ENCODE results near the gene TAF4B.
"Not testable (repeated sequence)": the region's sequence is repeated elsewhere in the genome, so short reads cannot be mapped to it uniquely, and the experiment has no call there.

The TAF4B gene

GRCh38 chr18:26196605-26197004, 29.6 kb upstream of the TAF4B start:
- Histone ChIP-seq H3K79me2 (ENCODE audit: insufficient read depth, low read length) (no peaks in the 10 kb centered on the region), H3K27me3 (ENCODE audit: low read length) (no peaks in the 10 kb centered on the region), H3K4me3 (ENCODE audit: insufficient read depth, low read length, poor library complexity, severe bottlenecking) (no peak overlapping the region), H3K36me3 (ENCODE audit: low read length) (no peaks in the 10 kb centered on the region; the same call in 1 of the 2 replicates), H3F3A (ENCODE audit: insufficient read depth) (peaks cover 16% of the 10 kb centered on the region), H4K20me1 (ENCODE audit: low read depth, low read length) (no peaks in the 10 kb centered on the region), H3K9me2 (replicated peaks; ENCODE audit: insufficient read depth, low read length) (no peaks in the 10 kb centered on the region), H3K9ac (ENCODE audit: low read length) (no peak overlapping the region), H3K27ac (ENCODE audit: low read depth, low read length) (no peak overlapping the region), H2AFZ (ENCODE audit: low read depth, low read length, severe bottlenecking) (no peak overlapping the region), H3K9me3 (ENCODE audit: insufficient read depth, low read length) (no peaks in the 10 kb centered on the region), H3K4me2 (ENCODE audit: low read depth, low read length, poor library complexity, severe bottlenecking) (no peak overlapping the region)
- no peak for TF ChIP-seq EZH2phosphoT487 (conservative IDR thresholded peaks at IDR 0.05; ENCODE audit: low read length)
- TF ChIP-seq, protein P1, sequence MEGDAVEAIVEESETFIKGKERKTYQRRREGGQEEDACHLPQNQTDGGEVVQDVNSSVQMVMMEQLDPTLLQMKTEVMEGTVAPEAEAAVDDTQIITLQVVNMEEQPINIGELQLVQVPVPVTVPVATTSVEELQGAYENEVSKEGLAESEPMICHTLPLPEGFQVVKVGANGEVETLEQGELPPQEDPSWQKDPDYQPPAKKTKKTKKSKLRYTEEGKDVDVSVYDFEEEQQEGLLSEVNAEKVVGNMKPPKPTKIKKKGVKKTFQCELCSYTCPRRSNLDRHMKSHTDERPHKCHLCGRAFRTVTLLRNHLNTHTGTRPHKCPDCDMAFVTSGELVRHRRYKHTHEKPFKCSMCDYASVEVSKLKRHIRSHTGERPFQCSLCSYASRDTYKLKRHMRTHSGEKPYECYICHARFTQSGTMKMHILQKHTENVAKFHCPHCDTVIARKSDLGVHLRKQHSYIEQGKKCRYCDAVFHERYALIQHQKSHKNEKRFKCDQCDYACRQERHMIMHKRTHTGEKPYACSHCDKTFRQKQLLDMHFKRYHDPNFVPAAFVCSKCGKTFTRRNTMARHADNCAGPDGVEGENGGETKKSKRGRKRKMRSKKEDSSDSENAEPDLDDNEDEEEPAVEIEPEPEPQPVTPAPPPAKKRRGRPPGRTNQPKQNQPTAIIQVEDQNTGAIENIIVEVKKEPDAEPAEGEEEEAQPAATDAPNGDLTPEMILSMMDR (IDR thresholded peaks at IDR 0.05; ENCODE audit: insufficient read depth, low read length, poor library complexity, severe bottlenecking): no peak

DNA sequence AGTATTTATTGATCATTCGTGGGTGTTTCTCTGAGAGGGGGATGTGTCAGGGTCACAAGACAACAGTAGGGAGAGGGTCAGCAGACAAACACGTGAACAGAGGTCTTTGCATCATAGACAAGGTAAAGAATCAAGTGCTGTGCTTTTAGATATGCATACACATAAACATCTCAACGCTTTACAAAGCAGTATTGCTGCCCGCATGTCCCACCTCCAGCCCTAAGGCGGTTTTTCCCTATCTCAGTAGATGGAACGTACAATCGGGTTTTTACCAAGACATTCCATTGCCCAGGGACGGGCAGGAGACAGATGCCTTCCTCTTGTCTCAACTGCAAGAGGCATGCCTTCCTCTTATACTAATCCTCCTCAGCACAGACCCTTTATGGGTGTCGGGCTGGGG, 24.2 kb upstream of the TAF4B start:
- H3K36me3 ChIP-seq (ENCODE audit: low read length); H4K20me1 ChIP-seq (ENCODE audit: low read depth, low read length); H3K4me3 ChIP-seq (ENCODE audit: insufficient read depth, low read length, poor library complexity, severe bottlenecking); H3K27ac ChIP-seq (ENCODE audit: low read depth, low read length); H3K4me2 ChIP-seq (ENCODE audit: low read depth, low read length, poor library complexity, severe bottlenecking); H3K9me2 ChIP-seq (replicated peaks; ENCODE audit: insufficient read depth, low read length); H3K9me3 ChIP-seq (ENCODE audit: insufficient read depth, low read length); H3K9ac ChIP-seq (ENCODE audit: low read length); H3K27me3 ChIP-seq (ENCODE audit: low read length); H3F3A ChIP-seq (ENCODE audit: insufficient read depth); H2AFZ ChIP-seq (ENCODE audit: low read depth, low read length, severe bottlenecking); H3K79me2 ChIP-seq (ENCODE audit: insufficient read depth, low read length): not testable (repeated sequence)

DNA sequence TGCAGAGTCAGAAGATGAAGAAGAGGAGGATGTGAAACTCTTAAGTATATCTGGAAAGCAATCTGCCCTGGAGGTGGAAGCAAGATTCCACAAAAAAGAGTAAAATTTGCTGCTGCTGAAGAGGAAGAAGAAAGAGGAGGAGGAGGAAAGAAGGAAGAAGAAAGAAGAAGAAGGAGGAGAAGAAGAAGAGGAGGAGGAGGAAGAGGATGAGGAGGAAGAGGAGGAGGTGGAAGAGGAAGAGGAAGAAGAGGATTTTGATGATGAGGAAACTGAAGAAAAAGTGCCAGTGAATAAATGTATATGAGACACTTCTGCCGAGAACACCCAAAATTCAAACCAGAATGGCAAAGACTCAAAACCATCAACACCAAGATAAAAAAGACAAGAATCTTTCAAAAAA, 20.9 kb upstream of the TAF4B start:
- Histone ChIP-seq H3K4me2 (ENCODE audit: low read depth, low read length, poor library complexity, severe bottlenecking) (no peak overlapping the region), H3K27me3 (ENCODE audit: low read length) (no peaks in the 10 kb centered on the region), H2AFZ (ENCODE audit: low read depth, low read length, severe bottlenecking) (no peak overlapping the region), H3K27ac (ENCODE audit: low read depth, low read length) (no peak overlapping the region), H4K20me1 (ENCODE audit: low read depth, low read length) (no peaks in the 10 kb centered on the region), H3F3A (ENCODE audit: insufficient read depth) (no peaks in the 10 kb centered on the region), H3K9ac (ENCODE audit: low read length) (no peak overlapping the region), H3K4me3 (ENCODE audit: insufficient read depth, low read length, poor library complexity, severe bottlenecking) (no peak overlapping the region), H3K9me3 (ENCODE audit: insufficient read depth, low read length) (no peaks in the 10 kb centered on the region), H3K9me2 (replicated peaks; ENCODE audit: insufficient read depth, low read length) (no peaks in the 10 kb centered on the region), H3K36me3 (ENCODE audit: low read length) (no peaks in the 10 kb centered on the region; the same call in 1 of the 2 replicates), H3K79me2 (ENCODE audit: insufficient read depth, low read length) (no peaks in the 10 kb centered on the region)
- TF ChIP-seq, protein P1 (IDR thresholded peaks at IDR 0.05; ENCODE audit: insufficient read depth, low read length, poor library complexity, severe bottlenecking): no peak
- TF ChIP-seq EZH2phosphoT487 (conservative IDR thresholded peaks at IDR 0.05; ENCODE audit: low read length): no peak

DNA sequence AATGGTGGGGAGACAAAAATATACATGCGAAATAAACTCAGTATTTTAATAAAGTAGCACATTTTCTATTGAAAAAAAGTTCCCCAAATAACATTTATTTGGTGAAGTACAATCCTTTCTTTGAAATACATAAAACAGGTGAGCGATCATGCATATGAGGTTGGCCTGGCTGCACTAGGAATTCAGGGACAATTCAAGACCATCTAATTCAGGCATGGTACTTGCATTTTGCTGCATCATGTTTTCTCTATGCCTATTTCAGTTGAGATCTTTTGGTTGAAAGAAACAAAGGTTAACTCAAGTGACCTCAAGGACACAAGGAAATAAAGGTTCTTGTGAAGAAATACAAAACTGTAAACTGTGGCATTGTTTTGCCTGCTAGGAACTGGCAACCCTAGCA, 19.8 kb upstream of the TAF4B start:
- Histone ChIP-seq H3K79me2 (ENCODE audit: insufficient read depth, low read length) (no peaks in the 10 kb centered on the region), H3K9ac (ENCODE audit: low read length) (no peak overlapping the region), H3K27ac (ENCODE audit: low read depth, low read length) (no peak overlapping the region), H3K9me3 (ENCODE audit: insufficient read depth, low read length) (no peaks in the 10 kb centered on the region), H3K27me3 (ENCODE audit: low read length) (no peaks in the 10 kb centered on the region), H3K36me3 (ENCODE audit: low read length) (no peaks in the 10 kb centered on the region), H3K4me3 (ENCODE audit: insufficient read depth, low read length, poor library complexity, severe bottlenecking) (no peak overlapping the region), H3K4me2 (ENCODE audit: low read depth, low read length, poor library complexity, severe bottlenecking) (no peak overlapping the region), H2AFZ (ENCODE audit: low read depth, low read length, severe bottlenecking) (no peak overlapping the region), H3K9me2 (replicated peaks; ENCODE audit: insufficient read depth, low read length) (no peaks in the 10 kb centered on the region), H4K20me1 (ENCODE audit: low read depth, low read length) (no peaks in the 10 kb centered on the region), H3F3A (ENCODE audit: insufficient read depth) (no peaks in the 10 kb centered on the region)
- TF ChIP-seq, protein P1 (IDR thresholded peaks at IDR 0.05; ENCODE audit: insufficient read depth, low read length, poor library complexity, severe bottlenecking): no peak
- TF ChIP-seq EZH2phosphoT487 (conservative IDR thresholded peaks at IDR 0.05; ENCODE audit: low read length): no peak

Measured in SU-DHL-6 (cell line).